Calu3 (cell line): ENCODE measurements around the gene KEL. TPM values are rescaled to one million over a fixed set of nuclear protein-coding genes. Genes with fewer than 3 reads are reported as not detected.

Experiments
- BruUV-seq: library from RNA; stranded (reverse); fragments of 400-500 nt; replicated peaks from 2 replicates; lab custom pipeline; 2021; lab: Mats Ljungman, UMichigan
- CTCF ChIA-PET: fragments of 300-600 bp; sonication (Branson Sonifier 250); formaldehyde crosslinking; loops from one replicate; lab custom pipeline; 2022; ENCODE audit warnings: antibody characterized with exemption; lab: Charles Lee
- DNase-seq: peaks from one replicate; pipeline ENCODE4 v3.0.0; 2022
- H3K27ac Mint-ChIP-seq: one replicate; pipeline ENCODE4 v1.8.0; 2022; ENCODE audit warnings: mixed read lengths; ENCODE audit not compliant: unreplicated experiment
- H3K27me3 Mint-ChIP-seq: one replicate; pipeline ENCODE4 v1.8.0; 2022; ENCODE audit warnings: mixed read lengths; ENCODE audit not compliant: unreplicated experiment
- H3K36me3 Mint-ChIP-seq: one replicate; pipeline ENCODE4 v1.8.0; 2022; ENCODE audit warnings: mild to moderate bottlenecking, moderate library complexity, mixed read lengths; ENCODE audit not compliant: insufficient read depth, unreplicated experiment
- H3K4me1 Mint-ChIP-seq: one replicate; pipeline ENCODE4 v1.8.0; 2022; ENCODE audit warnings: mild to moderate bottlenecking, low read depth, mixed read lengths; ENCODE audit not compliant: unreplicated experiment
- H3K4me3 Mint-ChIP-seq: one replicate; pipeline ENCODE4 v1.8.0; 2022; ENCODE audit warnings: mild to moderate bottlenecking, low read depth, moderate library complexity, mixed read lengths; ENCODE audit not compliant: unreplicated experiment
- H3K9me3 Mint-ChIP-seq: one replicate; pipeline ENCODE4 v1.8.0; 2022; ENCODE audit warnings: low read depth, mixed read lengths; ENCODE audit not compliant: unreplicated experiment
- CTCF ChIP-seq: fragments of 200-600 bp; IDR thresholded peaks from one replicate; pipeline ENCODE4 v1.8.0; 2022; ENCODE audit warnings: antibody characterized with exemption; ENCODE audit not compliant: unreplicated experiment
- intact Hi-C: fragments of 100-400 bp; cut with micrococcal nuclease; formaldehyde crosslinking; loops from one replicate; pipeline ENCODE4 v1.10.0; 2022; ENCODE audit not compliant: unreplicated experiment
- total RNA-seq: library from RNA; stranded (reverse); gene quantifications from 2 replicates; pipeline ENCODE4 v1.2.3, GENCODE V29; 2022

The KEL gene
- total RNA-seq, 1 experiment from 2014 or later: not detected

- Mint-ChIP-seq H3K4me3 (no peak overlapping the region), H3K27me3 (peaks cover 34% of the 10 kb centered on the region), H3K27ac (no peak overlapping the region), H3K36me3 (no peaks in the 10 kb centered on the region), H3K9me3 (no peaks in the 10 kb centered on the region), H3K4me1 (peaks cover 20% of the 10 kb centered on the region)
- no TSS peak for BruUV-seq
- CTCF ChIA-PET: no interaction called here
- TF ChIP-seq CTCF: no peak
- DNase-seq: no peak
- intact Hi-C loops: no loop called here
Measured at GRCh38 chr7:142896741-142897379, 65.3 kb downstream of the KEL start.

- intact Hi-C loops: no loop called here
- BruUV-seq: no TSS peak
- DNase-seq: no peak
- peaks cover 42% of the 10 kb centered on the region for H3K27me3 Mint-ChIP-seq
- no peak overlapping the region for H3K4me3 Mint-ChIP-seq
- H3K27ac Mint-ChIP-seq: no peak overlapping the region
- TF ChIP-seq CTCF: no peak
- no peaks in the 10 kb centered on the region for H3K36me3 Mint-ChIP-seq
- H3K4me1 Mint-ChIP-seq: peaks cover 20% of the 10 kb centered on the region
- H3K9me3 Mint-ChIP-seq: no peaks in the 10 kb centered on the region
- CTCF ChIA-PET: no interaction called here
Measured at GRCh38 chr7:142896151-142896550, 66.0 kb downstream of the KEL start.

GRCh38 chr7:142894985-142895593, 67.1 kb downstream of the KEL start:
- H3K36me3 Mint-ChIP-seq: no peaks in the 10 kb centered on the region
- no TSS peak for BruUV-seq
- H3K27ac Mint-ChIP-seq: no peak overlapping the region
- intact Hi-C loops: no loop called here
- no peak for TF ChIP-seq CTCF
- no peak overlapping the region for H3K4me3 Mint-ChIP-seq
- H3K27me3 Mint-ChIP-seq: peaks cover 52% of the 10 kb centered on the region
- no peaks in the 10 kb centered on the region for H3K9me3 Mint-ChIP-seq
- no peak for DNase-seq
- CTCF ChIA-PET: no interaction called here
- H3K4me1 Mint-ChIP-seq: peaks cover 16% of the 10 kb centered on the region

- H3K27me3 Mint-ChIP-seq: peaks cover 60% of the 10 kb centered on the region
- peaks cover 15% of the 10 kb centered on the region for H3K4me1 Mint-ChIP-seq
- CTCF ChIA-PET: no interaction called here
- H3K9me3 Mint-ChIP-seq: no peaks in the 10 kb centered on the region
- no peak overlapping the region for H3K4me3 Mint-ChIP-seq
- DNase-seq: no peak
- intact Hi-C loops: no loop called here
- no TSS peak for BruUV-seq
- no peak overlapping the region for H3K27ac Mint-ChIP-seq
- TF ChIP-seq CTCF: no peak
- H3K36me3 Mint-ChIP-seq: no peaks in the 10 kb centered on the region
Measured at GRCh38 chr7:142894112-142894984, 67.8 kb downstream of the KEL start.
